A549 (cell line): ENCODE measurements around the gene IGSF10. TPM values are rescaled to one million over a fixed set of nuclear protein-coding genes. Genes with fewer than 3 reads are reported as not detected.

ENCODE experiments used
- ATAC-seq, 2 experiments: fragments of 200-7000 bp in 1 of 2; fragments of >200 bp in 1 of 2; cut with Nextera tagmentation in 1 of 2; cut with Tn5 transposase in 1 of 2; 3 replicates each; pipeline versions ENCODE4 v1.8.0 to v1.9.1; 2018 to 2020; ENCODE audit warnings: mild to moderate bottlenecking in 1 of 2, moderate library complexity in 1 of 2
- CTCF ChIA-PET: fragments of 300-600 bp; sonication (Branson Sonifier 250); formaldehyde crosslinking; extraction: SDS; loops from one replicate; lab custom pipeline; 2021; ENCODE audit warnings: antibody characterized with exemption, inconsistent platforms; lab: Yijun Ruan, JAX
- POLR2A ChIA-PET: fragments of 350-600 bp; formaldehyde crosslinking; extraction: SDS; loops from one replicate; lab custom pipeline; 2021; ENCODE audit warnings: antibody characterized with exemption, inconsistent platforms; lab: Yijun Ruan, JAX
- DNase-seq, 2 experiments: peaks; one replicate each; pipeline versions ENCODE4 v3.0.0 to v3.0.0-alpha.2; 2011 to 2016; ENCODE audit warnings: low read depth in 1 of 2, low spot score in 1 of 2
- FAIRE-seq: peaks from 2 replicates; lab custom pipeline; 2011; peaks lifted over from hg19 to GRCh38; lab: Jason Lieb, UNC
- H3K27ac ChIP-seq, 2 experiments: fragments of >200 bp; sonication (Bioruptor Twin); formaldehyde crosslinking; 3 replicates each; pipeline ENCODE4 v1.5.1; 2016 to 2017
- H3K4me1 ChIP-seq: fragments of >200 bp; sonication (Bioruptor Twin); formaldehyde crosslinking; 3 replicates; pipeline ENCODE4 v1.6.1; 2016
- H3K4me2 ChIP-seq: fragments of >200 bp; sonication (Bioruptor Twin); formaldehyde crosslinking; 3 replicates; pipeline ENCODE4 v1.6.1; 2016
- H3K4me3 ChIP-seq: fragments of >200 bp; sonication (Bioruptor Twin); formaldehyde crosslinking; 3 replicates; pipeline ENCODE4 v1.5.1; 2016
- H3K9me3 ChIP-seq: fragments of >200 bp; sonication (Bioruptor Twin); formaldehyde crosslinking; 3 replicates; pipeline ENCODE4 v1.6.1; 2016
- CBX2 ChIP-seq: fragments of 200-600 bp; sonication (generic); IDR thresholded peaks from 2 replicates; pipeline ENCODE4 v1.6.1; 2016; ENCODE audit warnings: low read depth, mild to moderate bottlenecking, borderline replicate concordance
- CBX8 ChIP-seq: fragments of 200-600 bp; sonication (generic); IDR thresholded peaks from 2 replicates; pipeline ENCODE4 v1.6.1; 2016
- CEBPB ChIP-seq, 2 experiments: fragments of >200 bp in 1 of 2; sonication (Bioruptor Twin) in 1 of 2; formaldehyde crosslinking in 1 of 2; IDR thresholded peaks; 2 replicates each; pipeline ENCODE4 v1.6.1; 2012 to 2016
- CHD4 ChIP-seq: fragments of 200-600 bp; sonication (generic); IDR thresholded peaks from 2 replicates; pipeline ENCODE4 v1.6.1; 2016; ENCODE audit warnings: antibody characterized with exemption, mild to moderate bottlenecking, borderline replicate concordance
- EHF ChIP-seq: fragments of 250-450 bp; sonication (Bioruptor Pico); IDR thresholded peaks from 2 replicates; pipeline ENCODE4 v1.5.0; 2020; ENCODE audit warnings: mild to moderate bottlenecking
- EHMT2 ChIP-seq: fragments of 200-600 bp; sonication (generic); IDR thresholded peaks from 2 replicates; pipeline ENCODE4 v1.6.1; 2016; ENCODE audit warnings: antibody characterized with exemption, low read depth, mild to moderate bottlenecking, moderate library complexity
- GATA3 ChIP-seq: IDR thresholded peaks from 2 replicates; pipeline ENCODE4 v1.6.1; 2012; ENCODE audit warnings: borderline replicate concordance
- HEYL ChIP-seq: fragments of 250-450 bp; sonication (Bioruptor Pico); IDR thresholded peaks from 2 replicates; pipeline ENCODE4 v1.8.0; 2021; ENCODE audit warnings: mild to moderate bottlenecking, moderate library complexity
- HOXB13 ChIP-seq: fragments of 250-450 bp; sonication (Bioruptor Pico); IDR thresholded peaks from 2 replicates; pipeline ENCODE4 v1.5.0; 2020; ENCODE audit warnings: low read depth, mild to moderate bottlenecking, moderate library complexity
- JUN ChIP-seq, 2 experiments: fragments of >200 bp; sonication (Bioruptor Twin); formaldehyde crosslinking; IDR thresholded peaks; 2 replicates in 1 of 2; 3 replicates in 1 of 2; pipeline ENCODE4 v1.6.1; 2016 to 2017
- KDM1A ChIP-seq: fragments of 200-600 bp; sonication (generic); IDR thresholded peaks from 2 replicates; pipeline ENCODE4 v1.6.1; 2016; ENCODE audit warnings: low read depth, mild to moderate bottlenecking
- KDM5A ChIP-seq: fragments of 200-600 bp; sonication (generic); IDR thresholded peaks from 2 replicates; pipeline ENCODE4 v1.6.1; 2016; ENCODE audit warnings: antibody characterized with exemption, mild to moderate bottlenecking
- MYC ChIP-seq: IDR thresholded peaks from 2 replicates; pipeline ENCODE4 v1.6.1; 2012; ENCODE audit warnings: mild to moderate bottlenecking, inconsistent platforms, low read length, improper control_type of control experiment, borderline replicate concordance
- PHF8 ChIP-seq: fragments of 200-600 bp; sonication (generic); IDR thresholded peaks from 2 replicates; pipeline ENCODE4 v1.6.1; 2016; ENCODE audit warnings: low read depth, mild to moderate bottlenecking, antibody characterized with exemption, moderate library complexity, borderline replicate concordance
- RARB ChIP-seq: fragments of 250-450 bp; sonication (Bioruptor Pico); IDR thresholded peaks from 2 replicates; pipeline ENCODE4 v1.8.0; 2021; ENCODE audit warnings: mild to moderate bottlenecking, moderate library complexity
- RNF2 ChIP-seq: fragments of 200-600 bp; sonication (generic); IDR thresholded peaks from 2 replicates; pipeline ENCODE4 v1.6.1; 2016; ENCODE audit warnings: low read depth, mild to moderate bottlenecking, antibody characterized with exemption, moderate library complexity, borderline replicate concordance
- TP53 ChIP-seq: fragments of 250-450 bp; sonication (Bioruptor Pico); IDR thresholded peaks from 2 replicates; pipeline ENCODE4 v1.5.0; 2021; ENCODE audit warnings: mild to moderate bottlenecking, moderate library complexity
- WGBS: methylation state at CpG from one replicate; pipeline ENCODE4 v1.1.6; 2017; ENCODE audit errors: missing lambda C conversion rate; 5-methylcytosine and 5-hydroxymethylcytosine counted together
- polyA plus RNA-seq, 4 experiments: library from polyadenylated mRNA; depleted of rRNA in 3 of 4; stranded (reverse); fragments of >200 nt; fragmentation: RNase III in 1 of 4; extraction: RNeasy Plus Mini Kit Qiagen cat#74134 plus additional on column Dnase treatment in 1 of 4; gene quantifications; 2 replicates in 3 of 4; 3 replicates in 1 of 4; pipeline ENCODE4 v1.2.3, GENCODE V29; 2011 to 2017
- TF ChIP-seq, protein P1 (sequence below): fragments of 200-600 bp; sonication (generic); IDR thresholded peaks from 2 replicates; pipeline ENCODE4 v1.6.1; 2016; ENCODE audit warnings: antibody characterized with exemption, mild to moderate bottlenecking, moderate library complexity
- TF ChIP-seq, protein P2 (sequence below): fragments of 250-450 bp; sonication (Bioruptor Pico); IDR thresholded peaks from 2 replicates; pipeline ENCODE4 v1.5.0; 2020; ENCODE audit warnings: low read depth, mild to moderate bottlenecking, moderate library complexity
- TF ChIP-seq, protein P3 (sequence below): IDR thresholded peaks from 2 replicates; pipeline ENCODE4 v1.6.1; 2012
- TF ChIP-seq, protein P4 (sequence below): fragments of >200 bp; sonication (Bioruptor Twin); formaldehyde crosslinking; IDR thresholded peaks from 3 replicates; pipeline ENCODE4 v1.5.1; 2016
- TF ChIP-seq, protein P5 (sequence below): fragments of 150-350 bp; IDR thresholded peaks from 2 replicates; pipeline ENCODE4 v1.6.1; 2014; ENCODE audit warnings: low read depth, mild to moderate bottlenecking, low read length
- TF ChIP-seq, protein P6 (sequence below): IDR thresholded peaks from 2 replicates; pipeline ENCODE4 v1.6.1; 2012; ENCODE audit warnings: low read depth, borderline replicate concordance

Gene IGSF10
- polyA plus RNA-seq, 2 of the 4 experiments (the other 2 are of a cell fraction), result 0.61 to 2.9 TPM

DNA sequence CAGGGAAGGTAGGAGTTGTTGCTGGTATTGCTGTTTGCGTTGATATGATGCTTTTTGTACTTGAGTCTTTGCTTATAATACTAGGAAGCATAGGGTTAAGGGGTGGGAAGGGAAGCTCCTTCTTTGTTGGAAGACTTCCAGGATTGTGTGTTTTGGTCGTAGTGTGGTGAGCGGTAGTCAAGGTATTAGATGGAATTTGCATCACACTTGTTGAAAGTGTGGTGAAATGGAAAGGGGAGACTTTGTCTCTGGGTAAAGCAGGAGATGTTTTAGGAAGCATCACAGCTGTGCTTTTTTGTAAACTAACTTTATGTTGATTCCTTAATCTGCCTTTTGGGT lies 14.9 kb downstream of the IGSF10 start (continued):
- TF ChIP-seq, protein P1, sequence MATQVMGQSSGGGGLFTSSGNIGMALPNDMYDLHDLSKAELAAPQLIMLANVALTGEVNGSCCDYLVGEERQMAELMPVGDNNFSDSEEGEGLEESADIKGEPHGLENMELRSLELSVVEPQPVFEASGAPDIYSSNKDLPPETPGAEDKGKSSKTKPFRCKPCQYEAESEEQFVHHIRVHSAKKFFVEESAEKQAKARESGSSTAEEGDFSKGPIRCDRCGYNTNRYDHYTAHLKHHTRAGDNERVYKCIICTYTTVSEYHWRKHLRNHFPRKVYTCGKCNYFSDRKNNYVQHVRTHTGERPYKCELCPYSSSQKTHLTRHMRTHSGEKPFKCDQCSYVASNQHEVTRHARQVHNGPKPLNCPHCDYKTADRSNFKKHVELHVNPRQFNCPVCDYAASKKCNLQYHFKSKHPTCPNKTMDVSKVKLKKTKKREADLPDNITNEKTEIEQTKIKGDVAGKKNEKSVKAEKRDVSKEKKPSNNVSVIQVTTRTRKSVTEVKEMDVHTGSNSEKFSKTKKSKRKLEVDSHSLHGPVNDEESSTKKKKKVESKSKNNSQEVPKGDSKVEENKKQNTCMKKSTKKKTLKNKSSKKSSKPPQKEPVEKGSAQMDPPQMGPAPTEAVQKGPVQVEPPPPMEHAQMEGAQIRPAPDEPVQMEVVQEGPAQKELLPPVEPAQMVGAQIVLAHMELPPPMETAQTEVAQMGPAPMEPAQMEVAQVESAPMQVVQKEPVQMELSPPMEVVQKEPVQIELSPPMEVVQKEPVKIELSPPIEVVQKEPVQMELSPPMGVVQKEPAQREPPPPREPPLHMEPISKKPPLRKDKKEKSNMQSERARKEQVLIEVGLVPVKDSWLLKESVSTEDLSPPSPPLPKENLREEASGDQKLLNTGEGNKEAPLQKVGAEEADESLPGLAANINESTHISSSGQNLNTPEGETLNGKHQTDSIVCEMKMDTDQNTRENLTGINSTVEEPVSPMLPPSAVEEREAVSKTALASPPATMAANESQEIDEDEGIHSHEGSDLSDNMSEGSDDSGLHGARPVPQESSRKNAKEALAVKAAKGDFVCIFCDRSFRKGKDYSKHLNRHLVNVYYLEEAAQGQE, result no peak
- TF ChIP-seq CBX8 (no peak), RARB (no peak), PHF8 (no peak)

DNA sequence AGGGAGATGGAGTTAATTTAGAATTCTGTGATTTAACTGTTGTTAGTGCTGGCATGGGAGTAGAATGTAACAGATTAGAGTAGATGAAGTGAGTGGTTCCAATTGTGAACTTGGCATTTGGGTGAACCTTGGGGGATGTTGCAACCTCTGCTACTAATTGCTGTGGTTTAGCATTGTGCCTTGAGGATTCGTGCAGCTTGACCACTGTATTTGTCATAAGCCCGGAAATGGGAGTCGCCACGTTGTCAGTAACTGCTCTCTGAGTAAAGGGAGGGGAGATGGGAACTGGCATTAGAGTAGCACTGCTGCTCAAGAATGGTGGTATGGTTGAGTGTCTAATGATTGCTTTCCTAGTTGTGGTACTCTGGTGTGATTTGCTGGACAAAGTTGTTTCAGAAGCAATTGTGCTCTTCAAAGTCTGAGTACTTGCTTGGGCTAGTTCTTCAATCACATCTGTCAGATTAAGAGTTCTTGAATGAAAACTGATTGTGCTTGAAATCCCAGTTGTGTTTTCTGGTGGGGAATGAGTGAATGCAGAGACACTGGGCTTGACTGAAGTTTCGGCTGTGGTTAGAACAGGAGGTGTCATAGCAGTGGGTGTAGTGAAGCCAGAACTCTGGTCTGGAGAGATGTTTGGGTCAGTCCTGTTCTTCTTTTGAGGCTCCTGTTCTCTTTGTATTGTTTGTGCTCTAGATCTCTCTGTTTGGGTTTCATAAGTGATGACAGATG lies 15.4 kb downstream of the IGSF10 start:
- ChIA-PET CTCF (interaction anchor here (1.4 kb wide), 1 partner anchor 23 kb away, joined by 4 read pairs; no protein-coding TSS in a partner anchor), POLR2A (no interaction called here)
- Histone ChIP-seq H3K4me2 (no peak overlapping the region), H3K27ac (no peak overlapping the region), H3K9me3 (no peaks in the 10 kb centered on the region), H3K4me3 (no peak overlapping the region), H3K4me1 (no peaks in the 10 kb centered on the region)
- WGBS, result 76% methylated on average over 5 of the region's 5 CpGs
- TF ChIP-seq, protein P2, sequence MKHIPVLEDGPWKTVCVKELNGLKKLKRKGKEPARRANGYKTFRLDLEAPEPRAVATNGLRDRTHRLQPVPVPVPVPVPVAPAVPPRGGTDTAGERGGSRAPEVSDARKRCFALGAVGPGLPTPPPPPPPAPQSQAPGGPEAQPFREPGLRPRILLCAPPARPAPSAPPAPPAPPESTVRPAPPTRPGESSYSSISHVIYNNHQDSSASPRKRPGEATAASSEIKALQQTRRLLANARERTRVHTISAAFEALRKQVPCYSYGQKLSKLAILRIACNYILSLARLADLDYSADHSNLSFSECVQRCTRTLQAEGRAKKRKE, result no peak
- TF ChIP-seq TP53 (CRISPR knock-in tag), result no peak
- TF ChIP-seq, protein P3, sequence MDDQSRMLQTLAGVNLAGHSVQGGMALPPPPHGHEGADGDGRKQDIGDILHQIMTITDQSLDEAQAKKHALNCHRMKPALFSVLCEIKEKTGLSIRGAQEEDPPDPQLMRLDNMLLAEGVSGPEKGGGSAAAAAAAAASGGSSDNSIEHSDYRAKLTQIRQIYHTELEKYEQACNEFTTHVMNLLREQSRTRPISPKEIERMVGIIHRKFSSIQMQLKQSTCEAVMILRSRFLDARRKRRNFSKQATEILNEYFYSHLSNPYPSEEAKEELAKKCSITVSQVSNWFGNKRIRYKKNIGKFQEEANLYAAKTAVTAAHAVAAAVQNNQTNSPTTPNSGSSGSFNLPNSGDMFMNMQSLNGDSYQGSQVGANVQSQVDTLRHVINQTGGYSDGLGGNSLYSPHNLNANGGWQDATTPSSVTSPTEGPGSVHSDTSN, result no peak
- TF ChIP-seq, protein P4, sequence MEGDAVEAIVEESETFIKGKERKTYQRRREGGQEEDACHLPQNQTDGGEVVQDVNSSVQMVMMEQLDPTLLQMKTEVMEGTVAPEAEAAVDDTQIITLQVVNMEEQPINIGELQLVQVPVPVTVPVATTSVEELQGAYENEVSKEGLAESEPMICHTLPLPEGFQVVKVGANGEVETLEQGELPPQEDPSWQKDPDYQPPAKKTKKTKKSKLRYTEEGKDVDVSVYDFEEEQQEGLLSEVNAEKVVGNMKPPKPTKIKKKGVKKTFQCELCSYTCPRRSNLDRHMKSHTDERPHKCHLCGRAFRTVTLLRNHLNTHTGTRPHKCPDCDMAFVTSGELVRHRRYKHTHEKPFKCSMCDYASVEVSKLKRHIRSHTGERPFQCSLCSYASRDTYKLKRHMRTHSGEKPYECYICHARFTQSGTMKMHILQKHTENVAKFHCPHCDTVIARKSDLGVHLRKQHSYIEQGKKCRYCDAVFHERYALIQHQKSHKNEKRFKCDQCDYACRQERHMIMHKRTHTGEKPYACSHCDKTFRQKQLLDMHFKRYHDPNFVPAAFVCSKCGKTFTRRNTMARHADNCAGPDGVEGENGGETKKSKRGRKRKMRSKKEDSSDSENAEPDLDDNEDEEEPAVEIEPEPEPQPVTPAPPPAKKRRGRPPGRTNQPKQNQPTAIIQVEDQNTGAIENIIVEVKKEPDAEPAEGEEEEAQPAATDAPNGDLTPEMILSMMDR, result no peak
- no peak for TF ChIP-seq KDM1A
- TF ChIP-seq HEYL (CRISPR knock-in tag), result no peak
- no peak for TF ChIP-seq CBX2
- TF ChIP-seq CHD4, result no peak
- TF ChIP-seq RNF2, result no peak
- TF ChIP-seq CEBPB (IDR thresholded peaks at IDR 0.05), result no peak
- no peak for TF ChIP-seq MYC
- no peak for TF ChIP-seq EHF
- no peak for TF ChIP-seq EHMT2
- TF ChIP-seq, protein P5, sequence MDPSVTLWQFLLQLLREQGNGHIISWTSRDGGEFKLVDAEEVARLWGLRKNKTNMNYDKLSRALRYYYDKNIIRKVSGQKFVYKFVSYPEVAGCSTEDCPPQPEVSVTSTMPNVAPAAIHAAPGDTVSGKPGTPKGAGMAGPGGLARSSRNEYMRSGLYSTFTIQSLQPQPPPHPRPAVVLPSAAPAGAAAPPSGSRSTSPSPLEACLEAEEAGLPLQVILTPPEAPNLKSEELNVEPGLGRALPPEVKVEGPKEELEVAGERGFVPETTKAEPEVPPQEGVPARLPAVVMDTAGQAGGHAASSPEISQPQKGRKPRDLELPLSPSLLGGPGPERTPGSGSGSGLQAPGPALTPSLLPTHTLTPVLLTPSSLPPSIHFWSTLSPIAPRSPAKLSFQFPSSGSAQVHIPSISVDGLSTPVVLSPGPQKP, result no peak
- TF ChIP-seq GATA3, result no peak
- TF ChIP-seq, protein P6, sequence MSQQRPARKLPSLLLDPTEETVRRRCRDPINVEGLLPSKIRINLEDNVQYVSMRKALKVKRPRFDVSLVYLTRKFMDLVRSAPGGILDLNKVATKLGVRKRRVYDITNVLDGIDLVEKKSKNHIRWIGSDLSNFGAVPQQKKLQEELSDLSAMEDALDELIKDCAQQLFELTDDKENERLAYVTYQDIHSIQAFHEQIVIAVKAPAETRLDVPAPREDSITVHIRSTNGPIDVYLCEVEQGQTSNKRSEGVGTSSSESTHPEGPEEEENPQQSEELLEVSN, result no peak
- no peak for TF ChIP-seq KDM5A
- no peak for TF ChIP-seq JUN (IDR thresholded peaks at IDR 0.05)
- TF ChIP-seq HOXB13 (CRISPR knock-in tag), result no peak
- TF ChIP-seq, protein P1, result no peak
- FAIRE-seq (no peak), DNase-seq (no peak), ATAC-seq (no peak)
